OCI-LY1 (cell line): ENCODE results near the gene REV3L.
"Not testable (repeated sequence)": the region's sequence is repeated elsewhere in the genome, so short reads cannot be mapped to it uniquely, and the experiment has no call there.

Experiments used
- EZH2 ChIP-seq: fragments of 200-600 bp; sonication (generic), shearing (Covaris generic); IDR thresholded peaks from 2 replicates; pipeline ENCODE4 v1.8.0; 2017; ENCODE audit warnings: borderline replicate concordance, mixed run types, mild to moderate bottlenecking, antibody characterized with exemption, low read length, moderate library complexity, mixed read lengths
- TF ChIP-seq, protein P1 (sequence below): fragments of 200-600 bp; sonication (generic), shearing (Covaris generic); IDR thresholded peaks from 2 replicates; pipeline ENCODE4 v1.5.1; 2017; ENCODE audit warnings: mild to moderate bottlenecking, antibody characterized with exemption, low read length, moderate library complexity, mixed read lengths

DNA sequence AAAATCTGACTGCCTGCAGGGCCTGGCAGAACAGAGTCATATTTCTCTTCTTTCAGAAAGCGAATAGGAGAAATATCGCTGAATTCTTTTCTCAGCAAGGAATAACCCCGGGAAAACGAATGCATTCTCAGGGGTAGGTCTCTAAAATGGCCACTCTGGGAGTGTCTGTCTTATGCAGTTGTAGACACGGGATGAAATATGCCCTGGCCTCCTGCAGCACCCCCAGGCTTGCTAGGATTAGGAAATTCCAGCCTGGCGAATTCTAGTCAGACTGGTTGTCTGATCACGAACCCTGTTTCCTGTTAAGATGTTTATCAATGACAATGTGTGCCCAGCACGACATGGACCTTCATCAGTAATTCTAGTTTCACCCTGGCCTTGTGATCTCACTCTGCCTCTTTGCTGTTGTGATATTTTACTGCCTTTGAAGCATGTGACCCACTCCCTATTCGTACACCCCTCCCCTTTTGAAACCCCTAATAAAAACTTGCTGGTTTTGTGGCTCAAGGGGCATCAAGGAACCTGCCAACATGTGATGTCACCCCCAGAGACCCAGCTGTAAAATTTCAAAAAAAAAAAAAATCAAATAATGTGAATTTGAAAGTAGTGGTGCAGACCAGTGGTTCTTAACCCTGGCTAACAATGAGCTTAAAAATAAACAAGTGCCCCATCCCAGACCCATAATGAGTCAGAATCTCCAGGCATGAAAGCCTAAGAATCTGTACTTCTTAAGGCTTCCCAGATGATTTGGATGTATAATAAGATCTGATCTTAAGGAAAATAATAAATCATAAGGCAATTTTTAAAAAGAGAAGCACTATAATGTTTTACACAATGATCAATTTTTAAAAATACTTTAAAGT, 181.8 kb downstream of the REV3L start:
- TF ChIP-seq, protein P1, sequence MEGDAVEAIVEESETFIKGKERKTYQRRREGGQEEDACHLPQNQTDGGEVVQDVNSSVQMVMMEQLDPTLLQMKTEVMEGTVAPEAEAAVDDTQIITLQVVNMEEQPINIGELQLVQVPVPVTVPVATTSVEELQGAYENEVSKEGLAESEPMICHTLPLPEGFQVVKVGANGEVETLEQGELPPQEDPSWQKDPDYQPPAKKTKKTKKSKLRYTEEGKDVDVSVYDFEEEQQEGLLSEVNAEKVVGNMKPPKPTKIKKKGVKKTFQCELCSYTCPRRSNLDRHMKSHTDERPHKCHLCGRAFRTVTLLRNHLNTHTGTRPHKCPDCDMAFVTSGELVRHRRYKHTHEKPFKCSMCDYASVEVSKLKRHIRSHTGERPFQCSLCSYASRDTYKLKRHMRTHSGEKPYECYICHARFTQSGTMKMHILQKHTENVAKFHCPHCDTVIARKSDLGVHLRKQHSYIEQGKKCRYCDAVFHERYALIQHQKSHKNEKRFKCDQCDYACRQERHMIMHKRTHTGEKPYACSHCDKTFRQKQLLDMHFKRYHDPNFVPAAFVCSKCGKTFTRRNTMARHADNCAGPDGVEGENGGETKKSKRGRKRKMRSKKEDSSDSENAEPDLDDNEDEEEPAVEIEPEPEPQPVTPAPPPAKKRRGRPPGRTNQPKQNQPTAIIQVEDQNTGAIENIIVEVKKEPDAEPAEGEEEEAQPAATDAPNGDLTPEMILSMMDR: not testable (repeated sequence)
- not testable (repeated sequence) for TF ChIP-seq EZH2
